22Rv1 (cell line): ENCODE results near the gene NEK2.
"Not testable (repeated sequence)": the region's sequence is repeated elsewhere in the genome, so short reads cannot be mapped to it uniquely, and the experiment has no call there.

Source experiments
- H3K27ac ChIP-seq: fragments of 450-650 bp; 2 replicates; pipeline ENCODE4 v1.5.1; 2017
- ZFX ChIP-seq: fragments of 450-650 bp; IDR thresholded peaks from 2 replicates; pipeline ENCODE4 v1.6.1; 2017; ENCODE audit warnings: antibody characterized with exemption, borderline replicate concordance
- TF ChIP-seq, protein P1 (sequence below): fragments of 450-650 bp; IDR thresholded peaks from 2 replicates; pipeline ENCODE4 v1.5.1; 2017; ENCODE audit warnings: mild to moderate bottlenecking

NEK2 gene

GRCh38 chr1:211675230-211676105 lies at the start of gene NEK2:
Gene NEK2 (minus strand): TSS chr1:211675621. CDS start chr1:211675479, 142 bp downstream.
- H3K27ac ChIP-seq, result peak within 1 kb of the TSS; percentile 79

DNA sequence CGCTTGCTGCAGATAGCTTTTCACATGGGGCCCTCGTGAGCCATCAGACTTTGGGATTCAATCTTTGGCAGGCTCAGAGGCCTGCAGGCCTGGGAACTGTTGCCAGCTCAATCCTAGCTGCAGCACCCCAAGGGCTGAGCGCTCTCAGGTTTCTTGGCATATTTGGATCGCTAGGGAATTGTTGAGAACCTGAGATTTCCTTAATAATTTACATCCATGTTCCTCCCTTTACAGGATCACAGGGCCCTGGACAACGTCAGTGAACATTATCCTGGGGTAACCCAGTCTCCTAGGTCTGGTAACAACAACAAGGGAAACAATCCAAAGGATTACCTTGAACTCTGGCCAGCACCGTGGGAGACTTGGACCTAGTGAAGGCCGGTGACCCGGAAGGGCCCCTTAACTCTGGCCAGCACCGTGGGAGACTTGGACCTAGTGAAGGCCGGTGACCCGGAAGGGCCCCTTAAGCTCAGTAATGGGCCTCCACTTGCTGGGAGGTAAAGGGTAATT lies 49.3 kb upstream of the NEK2 start:
- TF ChIP-seq, protein P1, sequence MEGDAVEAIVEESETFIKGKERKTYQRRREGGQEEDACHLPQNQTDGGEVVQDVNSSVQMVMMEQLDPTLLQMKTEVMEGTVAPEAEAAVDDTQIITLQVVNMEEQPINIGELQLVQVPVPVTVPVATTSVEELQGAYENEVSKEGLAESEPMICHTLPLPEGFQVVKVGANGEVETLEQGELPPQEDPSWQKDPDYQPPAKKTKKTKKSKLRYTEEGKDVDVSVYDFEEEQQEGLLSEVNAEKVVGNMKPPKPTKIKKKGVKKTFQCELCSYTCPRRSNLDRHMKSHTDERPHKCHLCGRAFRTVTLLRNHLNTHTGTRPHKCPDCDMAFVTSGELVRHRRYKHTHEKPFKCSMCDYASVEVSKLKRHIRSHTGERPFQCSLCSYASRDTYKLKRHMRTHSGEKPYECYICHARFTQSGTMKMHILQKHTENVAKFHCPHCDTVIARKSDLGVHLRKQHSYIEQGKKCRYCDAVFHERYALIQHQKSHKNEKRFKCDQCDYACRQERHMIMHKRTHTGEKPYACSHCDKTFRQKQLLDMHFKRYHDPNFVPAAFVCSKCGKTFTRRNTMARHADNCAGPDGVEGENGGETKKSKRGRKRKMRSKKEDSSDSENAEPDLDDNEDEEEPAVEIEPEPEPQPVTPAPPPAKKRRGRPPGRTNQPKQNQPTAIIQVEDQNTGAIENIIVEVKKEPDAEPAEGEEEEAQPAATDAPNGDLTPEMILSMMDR, result no peak
- no peak for TF ChIP-seq ZFX
- no peak overlapping the region for H3K27ac ChIP-seq

More at GRCh38 chr1:211675230-211676105, at the start of gene NEK2:
- TF ChIP-seq ZFX, result no peak
- TF ChIP-seq, protein P1, result no peak

DNA sequence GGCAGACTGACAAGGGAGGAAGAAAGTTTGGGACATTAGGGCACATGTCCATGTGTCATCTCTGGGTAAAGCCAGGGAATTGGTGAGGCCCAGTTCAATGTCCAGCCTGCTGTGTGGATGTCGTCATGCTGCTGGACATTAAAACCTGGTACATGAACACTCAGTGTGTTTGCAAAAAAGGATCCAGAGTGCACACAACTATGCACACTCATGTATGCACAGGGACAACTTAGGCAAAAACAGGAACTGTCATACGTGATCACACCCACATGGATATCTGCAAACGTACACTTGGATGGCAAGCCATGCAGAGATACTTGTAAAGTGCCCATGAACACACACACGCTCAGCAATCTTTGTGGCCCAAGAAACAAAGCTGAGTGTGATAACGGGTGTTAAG lies 47.9 kb upstream of the NEK2 start:
- H3K27ac ChIP-seq, result no peak overlapping the region
- no peak for TF ChIP-seq ZFX
- TF ChIP-seq, protein P1, result no peak

DNA sequence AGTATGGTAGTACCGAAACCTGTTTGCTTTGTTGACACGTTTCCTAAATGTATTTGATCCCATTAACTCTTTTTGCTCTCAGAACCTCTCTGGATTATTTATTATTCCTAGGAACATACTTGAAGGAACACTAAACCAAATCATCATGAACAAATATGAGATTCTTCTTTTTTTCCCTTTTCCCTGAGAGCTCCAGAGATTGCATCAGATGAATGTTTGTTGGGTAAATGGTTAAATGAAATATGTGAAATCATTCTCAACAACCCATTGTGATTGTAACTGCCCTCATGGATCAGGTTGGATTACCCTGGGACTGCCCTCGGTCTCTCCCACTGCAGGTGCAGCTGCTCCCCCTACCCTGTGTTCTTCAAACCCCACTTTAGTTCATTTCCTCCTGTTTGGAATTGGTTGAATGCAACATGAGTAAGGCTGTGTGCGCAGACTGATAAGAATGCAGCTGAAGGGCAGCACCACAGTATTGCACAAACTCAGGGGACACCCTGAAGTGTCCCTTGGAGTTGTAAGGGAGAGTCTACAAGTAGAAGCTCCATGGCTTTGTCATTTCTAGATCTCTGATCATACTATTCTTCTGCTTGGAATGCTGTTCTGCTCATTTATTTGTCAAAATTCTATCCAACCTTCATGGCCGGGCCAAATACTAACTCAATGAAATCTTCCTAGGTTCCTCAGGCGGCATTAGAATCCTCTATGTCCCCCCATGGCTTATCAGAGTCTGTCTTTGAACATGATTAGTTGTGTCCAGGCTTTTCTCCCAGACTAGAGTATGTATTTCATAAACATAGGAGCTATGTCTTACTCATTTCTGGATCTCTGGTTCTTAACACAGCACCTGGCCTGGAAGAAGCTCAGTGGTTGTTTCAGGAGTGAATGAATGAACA lies 47.1 kb upstream of the NEK2 start:
- H3K27ac ChIP-seq, result no peak overlapping the region
- TF ChIP-seq, protein P1, result no peak
- no peak for TF ChIP-seq ZFX

- not testable (repeated sequence) for H3K27ac ChIP-seq
Observed at GRCh38 chr1:211716555-211716954, 41.1 kb upstream of the NEK2 start.

DNA sequence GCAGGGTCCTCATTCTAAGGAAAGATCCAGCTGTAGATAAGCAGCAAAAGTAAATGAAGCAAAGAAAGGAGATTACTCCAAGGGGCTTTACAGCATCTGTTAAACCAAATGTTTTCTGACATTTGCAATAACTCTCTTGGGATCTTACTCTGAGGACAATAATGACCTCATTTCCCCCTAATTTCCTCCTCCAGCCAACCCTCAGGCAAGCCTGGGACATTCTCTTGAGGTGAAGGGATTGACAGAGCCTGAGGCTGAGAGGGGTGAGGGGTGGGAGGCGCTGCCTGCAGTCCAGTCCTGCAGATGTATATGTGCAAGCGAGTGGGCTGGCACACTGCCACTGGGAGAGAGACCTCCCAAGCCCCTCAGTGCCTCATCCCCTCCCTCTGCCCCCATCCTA lies 40.5 kb upstream of the NEK2 start:
- H3K27ac ChIP-seq, result no peak overlapping the region
- no peak for TF ChIP-seq ZFX
- TF ChIP-seq, protein P1, result no peak

- no peak overlapping the region for H3K27ac ChIP-seq
- no peak for TF ChIP-seq ZFX
- TF ChIP-seq, protein P1, result no peak
Observed at GRCh38 chr1:211714154-211714553, 38.7 kb upstream of the NEK2 start.
